CD4-positive, alpha-beta T cell treated with Interleukin-10 for 1 hour (primary cell): ENCODE data around the gene CD164L2.
"Not testable (repeated sequence)": the region's sequence is repeated elsewhere in the genome, so short reads cannot be mapped to it uniquely, and the experiment has no call there.

Experiments
- DNase-seq: peaks from one replicate; pipeline ENCODE4 v3.0.0-alpha.2; 2020

Gene CD164L2

DNA sequence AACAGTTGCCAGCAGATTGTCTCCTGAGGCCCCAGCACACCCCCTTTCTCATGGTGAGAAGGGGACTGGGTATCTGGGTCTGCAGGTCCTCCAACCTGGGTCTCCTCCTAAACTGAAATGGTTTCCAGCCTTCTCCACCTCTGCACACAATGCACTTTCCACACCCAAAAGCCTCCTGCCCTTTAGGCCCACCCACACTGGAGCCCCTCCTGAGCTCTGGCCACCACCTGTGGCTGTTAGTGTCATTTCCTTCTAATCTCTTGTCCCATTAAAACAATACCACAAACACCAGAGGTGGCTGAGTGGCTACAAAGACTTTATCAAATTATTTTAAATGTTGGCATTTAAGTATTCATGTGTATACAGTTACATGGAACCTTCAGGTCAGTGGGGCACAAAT is 20.8 kb upstream of the CD164L2 start:
- DNase-seq = no peak

DNA sequence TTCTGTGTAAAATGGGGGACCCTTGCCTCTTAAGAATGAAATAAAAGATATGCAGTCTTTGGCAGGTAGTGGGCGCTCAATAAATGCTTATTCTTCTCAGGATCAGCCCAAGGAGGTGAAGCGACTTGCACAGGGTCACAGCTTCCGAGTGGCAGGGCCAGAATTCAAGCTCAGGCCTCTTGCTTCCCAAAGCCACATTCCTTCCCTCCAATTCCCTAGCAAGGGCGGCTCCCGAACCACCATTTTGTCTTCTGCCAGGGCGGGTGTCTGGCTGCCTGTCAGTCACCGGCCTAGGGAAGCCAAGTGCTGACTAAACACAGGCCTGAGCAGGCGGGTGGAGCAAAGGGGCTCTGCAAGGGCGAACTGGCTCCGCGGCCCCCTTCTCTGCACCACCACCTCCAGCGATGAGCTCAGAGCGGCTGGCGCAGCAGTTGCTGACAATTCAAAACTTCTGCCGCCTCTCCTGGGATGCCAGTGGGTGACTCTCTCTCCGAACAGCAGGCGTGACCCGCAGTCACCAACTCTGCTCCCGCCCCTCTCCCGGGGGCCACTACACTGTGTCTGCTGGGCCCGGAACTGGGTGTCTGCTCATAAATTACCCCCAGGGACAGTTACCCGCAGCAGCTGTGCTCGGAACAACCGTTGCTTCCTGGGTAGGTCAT is 20.1 kb upstream of the CD164L2 start:
- DNase-seq = no peak

DNA sequence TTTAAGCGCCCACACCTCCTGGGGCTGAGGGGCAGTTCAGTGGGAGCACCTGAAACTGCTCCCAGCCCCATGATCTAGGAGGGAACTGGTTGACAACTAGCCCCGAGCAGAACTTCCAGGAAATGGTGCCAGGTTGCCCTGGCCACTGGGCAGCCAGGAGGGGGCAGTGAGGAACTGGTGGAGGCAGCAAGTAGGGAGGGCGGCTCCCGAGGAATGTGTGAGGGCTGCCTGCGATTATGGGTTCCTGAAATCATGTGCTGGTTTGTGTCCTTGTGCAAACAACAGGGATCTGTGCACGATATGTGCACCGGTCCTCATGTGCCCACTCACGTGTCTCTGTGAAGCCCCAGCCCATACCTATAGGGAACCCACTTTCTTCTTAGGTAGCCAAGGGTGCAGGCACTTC is 19.2 kb upstream of the CD164L2 start:
- no peak for DNase-seq

DNA sequence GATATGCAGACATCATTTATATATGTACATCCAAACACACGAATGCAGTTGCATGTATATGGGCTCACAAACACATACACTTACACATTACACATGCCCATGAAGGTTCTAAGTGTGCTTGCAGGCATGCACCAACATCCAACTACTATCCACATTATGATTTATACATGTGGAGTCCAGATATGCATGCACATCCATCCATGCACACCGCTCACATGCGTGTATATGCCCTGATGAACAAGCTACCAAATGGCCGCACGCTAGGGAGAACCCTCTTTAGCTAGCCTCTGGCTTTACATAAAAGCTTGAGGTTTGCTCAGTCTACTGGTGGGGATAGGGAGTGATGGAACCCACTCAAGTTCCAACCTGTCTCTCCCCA is 17.8 kb upstream of the CD164L2 start:
- DNase-seq = no peak

DNA sequence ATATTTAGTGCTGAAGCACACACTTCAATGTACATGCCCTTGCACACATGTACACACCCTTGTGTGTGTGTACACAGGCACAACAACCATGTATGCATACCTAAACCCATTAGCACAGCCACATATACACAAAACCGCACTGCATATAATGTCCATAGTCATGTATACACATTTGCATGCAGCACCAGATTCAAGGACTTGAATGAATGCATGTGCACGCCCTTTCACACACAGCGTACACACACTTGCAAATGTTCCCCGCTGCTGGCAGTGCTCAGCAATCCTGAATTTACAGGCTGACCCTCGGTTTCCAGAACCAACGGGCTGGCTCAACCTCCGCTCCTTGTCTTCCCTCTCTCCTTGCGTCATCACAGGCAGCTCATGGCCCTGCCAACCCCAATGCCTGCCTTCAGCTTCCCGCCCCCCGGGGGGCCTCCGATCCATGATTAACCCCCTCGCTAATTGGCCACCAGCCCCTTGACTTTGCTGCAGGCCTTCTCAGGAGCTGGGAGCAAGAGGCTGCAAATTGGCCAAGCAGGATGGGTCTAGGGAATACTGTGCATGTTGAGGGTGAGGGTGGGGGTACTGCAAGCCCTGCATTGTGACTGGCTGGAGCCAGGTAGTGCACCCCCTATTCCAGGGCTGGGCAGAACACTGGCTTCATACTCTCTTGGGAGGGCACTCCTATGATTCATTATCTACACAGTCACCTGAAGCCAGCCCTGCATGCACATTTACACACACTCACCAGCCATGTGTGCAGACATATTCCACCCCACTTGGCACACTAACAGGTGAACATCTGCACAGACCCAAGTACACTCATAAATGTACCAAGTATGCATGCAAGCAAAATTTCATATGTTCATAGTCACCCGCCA is 17.2 kb upstream of the CD164L2 start:
- no peak for DNase-seq

DNA sequence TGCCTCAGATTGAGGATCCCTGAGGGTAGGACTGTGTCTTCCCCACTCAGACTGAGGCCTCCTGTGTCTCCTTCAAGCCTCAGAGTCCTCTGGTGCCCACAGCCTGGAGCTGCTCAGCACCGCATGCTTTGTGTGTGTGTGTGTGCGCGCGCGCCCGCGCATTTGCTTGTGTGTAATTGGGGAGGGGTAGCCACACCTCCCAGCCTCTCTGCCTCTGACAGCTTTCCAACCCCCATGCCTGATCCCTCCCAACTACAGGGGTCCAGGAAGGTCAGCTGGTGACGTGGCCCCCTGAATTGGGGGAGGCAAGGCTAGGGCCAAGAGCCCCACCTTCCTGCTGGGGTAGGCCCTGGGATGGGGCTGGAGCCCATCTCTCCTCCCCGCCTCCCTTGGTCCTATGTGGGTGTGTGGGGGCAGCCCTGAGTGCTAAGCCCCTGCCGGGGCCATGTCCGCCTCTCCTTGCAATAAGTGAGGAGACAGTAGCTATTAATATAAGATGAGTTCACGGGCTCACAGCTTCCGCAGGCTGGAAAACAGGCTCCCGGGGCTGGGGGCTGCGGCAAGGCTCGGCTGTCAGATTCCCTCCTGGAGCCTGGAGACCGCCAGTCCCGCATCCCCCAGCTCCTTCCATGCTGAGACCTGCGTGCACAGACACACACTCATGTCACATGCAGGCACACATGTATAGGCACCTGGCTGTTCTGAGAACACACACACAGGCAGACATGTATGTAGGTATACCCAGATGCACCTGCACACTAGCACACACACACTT is 16.3 kb upstream of the CD164L2 start:
- no peak for DNase-seq

DNA sequence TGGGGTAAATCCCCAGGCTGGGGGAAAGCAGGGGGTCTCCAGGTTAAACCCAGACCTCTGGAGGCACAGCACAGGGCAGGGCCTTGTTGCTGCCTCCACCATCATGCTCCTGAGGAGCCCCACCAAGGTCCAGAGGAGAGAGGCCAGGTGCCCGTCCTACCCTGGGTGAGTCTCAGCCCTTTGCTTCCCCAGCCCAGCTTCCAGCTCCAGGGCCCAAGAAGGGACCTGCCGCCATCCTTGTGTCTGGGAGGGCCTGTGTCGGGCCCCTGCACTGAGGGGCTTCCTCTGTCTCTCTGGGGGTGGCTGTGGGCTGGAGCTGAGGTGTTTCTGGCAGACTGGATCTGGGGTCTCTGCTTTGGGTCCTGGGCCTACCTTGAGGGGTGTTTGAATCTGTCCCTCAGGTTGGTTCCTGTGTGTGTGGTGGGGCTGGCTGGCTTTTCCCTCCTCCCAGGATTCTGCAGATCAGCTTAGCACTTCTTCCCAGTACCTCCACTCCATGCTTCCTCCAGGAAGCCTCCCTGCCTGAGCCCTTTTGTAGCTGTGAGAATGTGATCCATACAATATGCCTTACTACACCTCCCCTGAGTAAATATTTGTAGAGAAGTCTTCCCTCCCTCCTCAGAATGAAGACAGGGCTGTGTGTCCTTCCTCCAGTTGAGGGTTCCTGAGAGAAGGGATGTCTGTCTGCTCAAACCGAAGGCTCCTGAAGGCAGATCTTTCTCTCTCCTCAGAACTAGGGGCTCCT is 15.4 kb upstream of the CD164L2 start:
- DNase-seq = no peak

DNA sequence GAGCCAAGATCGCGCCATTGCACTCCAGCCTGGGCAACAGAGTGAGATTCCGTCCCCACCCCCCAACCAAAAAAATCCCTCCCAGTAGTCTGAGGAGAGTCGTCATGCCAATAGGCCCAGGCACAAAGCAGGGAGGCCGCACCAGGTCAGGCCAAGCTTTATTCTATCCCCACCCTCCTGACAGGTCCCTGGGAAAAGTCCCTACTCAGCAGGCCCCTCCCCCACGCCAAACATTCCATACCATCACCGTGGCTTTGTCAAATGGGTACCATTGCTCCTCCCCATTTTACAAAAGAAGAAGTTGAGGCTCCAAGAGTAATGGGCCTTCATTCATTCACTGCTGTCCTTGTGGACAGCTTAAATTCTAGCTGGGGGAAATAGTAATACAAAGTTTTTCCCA is 14.6 kb upstream of the CD164L2 start:
- no peak for DNase-seq

DNA sequence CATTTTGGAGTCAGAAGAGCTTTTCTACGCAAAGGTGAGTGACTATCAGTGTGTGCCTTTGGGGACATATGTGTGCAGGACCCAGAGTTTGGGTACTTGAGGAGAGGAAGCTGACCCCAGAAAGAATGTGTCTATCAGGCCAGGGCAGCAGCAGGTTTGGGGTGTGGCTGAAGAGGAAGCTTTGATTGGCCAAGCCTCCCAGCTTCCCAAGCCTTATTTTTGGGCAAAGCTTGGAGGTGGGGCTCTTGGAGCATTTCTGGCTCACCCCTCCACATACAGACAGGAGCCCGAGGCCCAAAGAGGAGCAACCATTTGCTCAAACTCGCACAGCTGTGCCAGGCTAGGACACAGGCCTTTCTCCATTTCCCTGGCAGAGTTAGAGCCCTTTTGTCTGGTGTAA is 14.0 kb upstream of the CD164L2 start:
- no peak for DNase-seq

DNA sequence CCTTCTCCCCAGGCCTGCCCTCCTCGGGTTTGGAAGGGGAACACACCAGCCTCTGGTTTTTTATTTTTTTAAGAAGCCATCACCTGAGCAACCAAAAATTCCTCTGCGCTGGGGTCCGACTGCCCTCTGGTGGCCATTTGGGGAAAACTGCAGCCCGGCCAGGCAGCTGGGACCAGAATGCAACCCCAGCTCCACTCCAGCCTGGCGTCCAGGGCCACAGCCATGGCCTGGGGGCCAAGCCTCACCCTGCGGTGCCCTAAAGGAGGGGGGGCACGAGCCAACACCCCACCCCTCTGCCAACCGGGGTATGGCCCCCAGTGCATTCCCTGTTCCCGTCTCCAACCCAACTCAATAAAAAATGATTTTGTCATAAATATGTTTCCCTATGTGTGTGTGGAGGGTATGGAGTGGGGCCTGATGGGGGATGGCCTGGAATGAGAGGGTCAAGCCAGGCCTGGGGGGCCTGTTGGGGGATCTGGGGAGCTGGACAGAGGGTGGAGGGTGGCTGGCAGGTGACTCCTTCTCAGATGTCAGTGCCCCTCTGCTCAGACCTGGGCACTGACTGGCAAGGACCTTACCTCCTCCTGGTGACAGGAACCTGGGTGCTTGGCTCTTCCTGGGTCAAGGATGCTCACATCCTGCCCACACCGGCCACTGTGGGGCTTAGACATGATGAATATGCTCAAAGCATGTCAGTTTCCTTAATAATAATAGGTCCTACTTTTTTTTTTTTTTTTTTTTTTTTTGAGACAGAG is 12.5 kb upstream of the CD164L2 start:
- peak; percentile 87 for DNase-seq

DNA sequence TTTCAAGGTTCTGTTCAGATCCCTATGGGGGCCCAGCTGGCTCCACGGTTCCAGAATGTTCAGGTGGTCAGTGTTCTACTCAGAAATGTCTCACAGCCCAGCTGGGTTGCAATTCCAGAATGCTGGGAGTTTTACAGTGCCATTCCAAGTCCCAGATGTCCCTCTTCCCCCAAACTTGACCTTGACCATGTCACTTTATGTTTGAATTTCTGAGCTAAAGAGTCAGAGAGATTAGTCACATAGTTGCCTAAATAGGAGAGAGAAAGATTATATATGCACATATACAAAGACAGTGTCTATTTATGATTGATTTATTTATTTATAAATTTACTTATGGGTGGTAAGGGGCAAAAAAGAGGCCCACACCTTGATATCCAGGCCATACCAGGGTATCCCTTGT is 11.8 kb upstream of the CD164L2 start:
- no peak for DNase-seq

DNA sequence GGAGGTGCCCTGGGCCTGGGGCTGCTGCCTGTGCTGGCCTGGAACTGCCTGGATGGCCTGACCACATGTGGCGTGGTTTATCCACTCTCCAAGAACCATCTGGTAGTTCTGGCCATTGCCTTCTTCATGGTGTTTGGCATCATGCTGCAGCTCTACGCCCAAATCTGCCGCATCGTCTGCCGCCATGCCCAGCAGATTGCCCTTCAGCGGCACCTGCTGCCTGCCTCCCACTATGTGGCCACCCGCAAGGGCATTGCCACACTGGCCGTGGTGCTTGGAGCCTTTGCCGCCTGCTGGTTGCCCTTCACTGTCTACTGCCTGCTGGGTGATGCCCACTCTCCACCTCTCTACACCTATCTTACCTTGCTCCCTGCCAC is 11.1 kb upstream of the CD164L2 start:
- no peak for DNase-seq

DNA sequence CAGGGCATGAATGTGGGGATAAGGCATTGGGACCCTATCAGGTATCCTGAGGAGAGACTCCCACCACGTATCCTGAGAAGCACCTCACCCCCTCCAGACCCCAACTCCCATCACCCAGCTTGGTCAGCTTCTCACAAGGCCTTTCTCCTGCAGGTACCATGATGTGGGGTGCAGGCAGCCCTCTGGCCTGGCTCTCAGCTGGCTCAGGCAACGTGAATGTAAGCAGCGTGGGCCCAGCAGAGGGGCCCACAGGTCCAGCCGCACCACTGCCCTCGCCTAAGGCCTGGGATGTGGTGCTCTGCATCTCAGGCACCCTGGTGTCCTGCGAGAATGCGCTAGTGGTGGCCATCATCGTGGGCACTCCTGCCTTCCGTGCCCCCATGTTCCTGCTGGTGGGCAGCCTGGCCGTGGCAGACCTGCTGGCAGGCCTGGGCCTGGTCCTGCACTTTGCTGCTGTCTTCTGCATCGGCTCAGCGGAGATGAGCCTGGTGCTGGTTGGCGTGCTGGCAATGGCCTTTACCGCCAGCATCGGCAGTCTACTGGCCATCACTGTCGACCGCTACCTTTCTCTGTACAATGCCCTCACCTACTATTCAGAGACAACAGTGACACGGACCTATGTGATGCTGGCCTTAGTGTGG is 10.6 kb upstream of the CD164L2 start:
- DNase-seq = no peak

DNA sequence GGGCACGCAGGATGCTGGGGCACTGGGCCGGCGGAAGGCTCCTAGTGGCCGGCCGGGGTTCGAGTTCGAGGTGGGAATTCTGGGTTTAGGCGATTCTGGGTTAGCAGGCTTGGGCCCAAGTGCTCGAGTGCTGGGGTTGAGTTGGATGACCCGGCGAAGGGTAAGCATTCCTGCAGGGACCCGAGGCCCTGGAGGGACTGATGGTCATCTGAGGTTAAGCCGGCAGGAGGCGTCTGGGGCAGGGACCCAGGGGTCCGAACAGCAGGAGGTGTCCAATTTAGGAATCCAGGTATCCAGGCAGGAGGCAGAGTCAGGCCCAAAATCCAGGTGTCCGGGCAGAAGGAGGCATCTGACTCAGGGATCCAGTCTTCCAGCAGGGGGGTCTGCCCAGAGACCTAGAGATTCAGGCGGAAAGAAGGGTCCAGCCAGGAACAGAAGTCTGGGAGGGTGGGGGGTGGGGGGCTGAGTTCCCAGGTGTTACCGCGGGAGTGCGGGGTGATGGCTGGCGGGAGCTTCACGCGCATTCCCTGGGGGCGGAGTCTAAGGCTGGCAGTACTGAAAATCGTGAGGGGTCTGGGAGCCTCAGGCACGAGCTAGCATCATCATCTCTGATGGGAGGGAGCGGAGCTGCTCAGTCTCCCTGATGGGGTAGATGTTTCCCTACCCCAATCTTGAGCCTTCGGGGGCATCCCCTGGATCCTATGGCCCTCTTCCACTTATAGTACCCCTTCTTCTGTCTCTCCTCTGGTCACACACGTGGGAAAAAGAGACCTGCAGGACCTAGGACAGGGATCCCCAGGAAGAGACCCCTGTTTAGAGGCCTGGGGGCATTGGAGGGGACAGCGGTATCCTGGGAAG is 9.9 kb upstream of the CD164L2 start:
- DNase-seq = no peak

DNA sequence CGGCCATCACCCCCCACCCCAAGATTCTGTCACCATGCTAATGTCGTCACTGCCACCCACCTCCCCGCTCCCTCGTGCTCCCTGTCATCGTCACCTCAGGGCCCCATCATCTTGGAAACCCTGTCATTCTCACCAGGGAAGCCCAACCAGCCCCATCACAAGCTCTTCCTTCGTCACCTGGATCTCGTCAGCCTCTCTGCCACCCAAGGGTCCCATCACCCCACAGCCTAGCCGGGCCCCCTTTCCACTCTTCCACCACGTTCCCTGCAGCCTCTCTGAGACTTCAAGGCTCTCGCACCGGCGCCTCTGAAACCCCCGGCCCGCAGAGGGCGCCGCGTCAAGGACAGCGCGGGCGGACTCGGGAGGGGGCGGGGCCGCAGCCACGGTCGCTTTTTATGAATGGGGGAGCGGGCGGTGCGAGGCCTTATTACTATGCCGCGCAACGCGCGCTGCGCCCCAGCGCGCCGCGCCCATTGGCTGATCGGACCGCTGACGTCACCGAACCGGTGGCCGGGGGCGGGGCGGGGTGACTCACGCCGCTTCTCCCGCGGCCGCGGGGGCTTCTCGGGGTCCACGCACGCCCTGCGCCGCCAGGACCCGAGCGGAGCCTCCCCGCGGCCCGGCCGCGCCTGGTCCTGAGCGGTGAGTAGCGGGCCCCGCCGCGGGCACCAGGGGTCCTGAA is 9.1 kb upstream of the CD164L2 start, which contains the start of gene GPR3:
TSS of gene GPR3 (plus strand) at position 527 of the 682 bp plus-strand sequence. CDS start 1,177 bp downstream, outside the sequence.
- peak; percentile 94 for DNase-seq

DNA sequence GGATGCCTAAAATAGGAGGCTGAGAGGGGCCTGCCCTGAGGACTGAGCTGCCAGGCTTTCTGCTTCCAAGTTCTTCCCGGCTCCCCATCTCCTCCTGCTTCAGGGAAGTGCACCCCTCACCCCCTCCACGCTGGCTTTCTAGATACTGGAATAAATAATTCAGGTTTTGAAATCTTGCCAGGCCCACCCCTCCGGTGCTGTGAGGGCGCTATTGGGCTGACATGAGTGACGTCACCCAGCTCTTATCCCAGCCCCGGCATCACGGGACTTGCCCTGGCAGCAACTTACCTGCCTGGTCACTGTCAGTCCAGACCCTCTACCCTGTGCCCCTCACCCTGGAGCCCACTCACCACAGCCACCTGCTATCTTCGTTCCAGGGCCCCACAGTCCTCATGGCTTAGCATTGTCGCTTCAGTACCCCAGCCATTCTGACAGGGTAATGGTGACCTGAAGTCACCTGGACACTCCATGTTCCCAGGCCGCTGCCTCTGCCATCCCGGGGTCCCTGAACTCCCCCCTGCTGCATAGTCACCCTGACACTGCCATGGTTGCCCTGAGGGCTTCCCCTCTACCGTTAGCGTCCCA is 8.5 kb upstream of the CD164L2 start:
- DNase-seq = peak; percentile 45

DNA sequence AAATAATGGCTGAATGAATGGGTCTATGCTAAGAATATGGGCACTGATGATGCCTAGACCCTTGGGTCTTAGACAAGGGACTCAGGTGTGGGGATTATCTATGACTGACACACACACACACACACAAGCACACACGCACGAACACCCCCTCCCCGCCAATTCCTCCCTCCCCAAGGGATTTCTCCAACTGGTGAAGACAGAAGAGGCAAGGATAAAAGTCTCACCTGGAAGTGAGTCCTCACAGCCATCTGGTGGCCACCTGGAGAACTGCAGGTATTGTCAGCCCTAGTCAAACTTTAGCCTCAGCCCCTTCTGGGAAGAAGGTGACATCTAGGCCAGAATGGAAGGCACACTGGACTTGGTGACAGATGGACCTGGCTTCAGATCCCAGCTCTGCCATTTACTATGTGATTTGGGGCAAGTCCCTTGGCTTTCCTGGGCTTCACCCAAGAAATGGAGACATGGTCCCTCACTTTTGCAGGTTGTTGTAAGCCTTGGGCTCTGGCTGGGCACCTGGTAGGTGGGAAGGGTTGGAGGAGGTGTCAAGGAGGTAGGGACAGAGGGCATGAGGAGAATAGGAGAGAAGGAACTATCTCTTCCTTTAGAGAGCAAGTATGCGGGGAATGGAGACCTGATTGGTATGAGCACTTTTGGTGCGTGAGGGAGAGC is 5.3 kb upstream of the CD164L2 start:
- peak; percentile 80 for DNase-seq

DNA sequence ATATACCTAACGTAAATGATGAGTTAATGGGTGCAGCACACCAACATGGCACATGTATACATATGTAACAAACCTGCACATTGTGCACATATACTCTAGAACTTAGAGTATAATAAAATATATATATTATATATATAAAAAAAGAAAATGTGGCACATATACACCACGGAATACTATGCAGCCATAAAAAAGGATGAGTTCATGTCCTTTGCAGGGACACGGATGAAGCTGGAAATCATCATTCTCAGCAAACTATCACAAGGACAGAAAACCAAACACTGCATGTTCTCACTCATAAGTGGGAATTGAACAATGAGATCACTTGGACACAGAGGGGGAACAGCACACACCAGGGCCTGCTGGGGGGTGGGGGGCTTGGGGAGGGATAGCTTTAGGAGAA is 1.7 kb upstream of the CD164L2 start:
- not testable (repeated sequence) for DNase-seq

DNA sequence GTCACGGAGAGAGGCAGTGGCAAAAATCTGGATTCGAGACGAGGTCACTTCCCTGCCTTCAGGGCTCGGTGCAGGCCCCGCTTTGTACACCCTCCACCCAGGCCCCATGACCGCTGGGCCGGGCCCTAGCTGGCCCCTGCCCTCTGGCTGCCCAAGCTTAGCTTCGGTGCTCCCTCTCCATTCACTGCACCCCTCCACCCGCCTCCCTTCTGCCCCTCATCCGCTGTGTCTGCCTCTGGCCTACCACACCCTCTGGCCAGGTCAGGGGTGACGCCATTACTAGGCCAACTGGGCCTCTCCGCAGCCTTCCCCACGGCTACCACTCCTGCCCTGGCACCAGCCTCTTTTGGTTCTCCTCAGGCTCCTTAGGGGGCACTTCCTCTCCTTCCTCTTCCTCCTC is 528 bp upstream of the CD164L2 start:
- DNase-seq = no peak
